Left lung (tissue), 10 donors: ENCODE results near the gene ARSI. TPM values are rescaled to one million over a fixed set of nuclear protein-coding genes. Genes with fewer than 3 reads are reported as not detected.

Source experiments
- ATAC-seq: fragments of 200-7000 bp; cut with Tn5 transposase; one replicate; pipeline ENCODE4 v1.9.1; 2020; ENCODE audit warnings: moderate library complexity
- DNase-seq, 4 donors: peaks; one replicate each; pipeline ENCODE4 v3.0.0-alpha.2; 2013 to 2020
- H3K27ac ChIP-seq, 2 donors: fragments of 200-600 bp; sonication (generic) in 1 of 2; one replicate each; pipeline versions ENCODE4 v1.5.0 to v1.8.0; 2020 to 2021
- H3K27me3 ChIP-seq, 2 donors: fragments of 200-600 bp; sonication (generic) in 1 of 2; one replicate each; pipeline versions ENCODE4 v1.5.0 to v1.8.0; 2020 to 2021
- H3K36me3 ChIP-seq, 2 donors: fragments of 200-600 bp; sonication (generic) in 1 of 2; one replicate each; pipeline versions ENCODE4 v1.5.0 to v1.8.0; 2020 to 2021
- H3K4me1 ChIP-seq, 2 donors: fragments of 200-600 bp; one replicate each; pipeline ENCODE4 v1.8.0; 2021
- H3K4me3 ChIP-seq, 2 donors: fragments of 200-600 bp; sonication (generic) in 1 of 2; one replicate each; pipeline versions ENCODE4 v1.5.0 to v1.8.0; 2020 to 2021; ENCODE audit warnings: mild to moderate bottlenecking in 1 of 2
- H3K9me3 ChIP-seq, 2 donors: fragments of 200-600 bp; sonication (generic) in 1 of 2; one replicate each; pipeline versions ENCODE4 v1.5.0 to v1.8.0; 2020 to 2021
- CTCF ChIP-seq, 2 donors: fragments of 200-600 bp; sonication (generic) in 1 of 2; IDR thresholded peaks; one replicate each; pipeline versions ENCODE4 v1.5.0 to v1.8.0; 2021; ENCODE audit warnings: antibody characterized with exemption in 2 of 2
- intact Hi-C, 2 donors: fragments of 100-400 bp; cut with DNase I; formaldehyde crosslinking; loops; one replicate each; pipeline versions ENCODE4 v1.11.2 to v1.14.2; 2022
- polyA plus RNA-seq, 6 donors: library from polyadenylated mRNA; unstranded; fragments of 120-200 nt; gene quantifications; one replicate each; pipeline ENCODE4 v1.2.1, GENCODE V29; 2013; ENCODE audit not compliant: insufficient read length in 6 of 6
- total RNA-seq, 2 donors: library from RNA; stranded (reverse); fragmentation: NEBNext Ultra II Directional; extraction: Animal tissue kit (Norgen Biotek cat#: 25700); gene quantifications; one replicate each; pipeline ENCODE4 v1.2.1, GENCODE V29; 2021
- donor health status: DM: no; HTN: yes; CAD: no.
- donor health status: DM: no; HTN: no; CAD: no.

The ARSI gene
- total and polyA plus RNA-seq, 8 donors, result 6.6 to 31.8 (median 21.5) TPM

DNA sequence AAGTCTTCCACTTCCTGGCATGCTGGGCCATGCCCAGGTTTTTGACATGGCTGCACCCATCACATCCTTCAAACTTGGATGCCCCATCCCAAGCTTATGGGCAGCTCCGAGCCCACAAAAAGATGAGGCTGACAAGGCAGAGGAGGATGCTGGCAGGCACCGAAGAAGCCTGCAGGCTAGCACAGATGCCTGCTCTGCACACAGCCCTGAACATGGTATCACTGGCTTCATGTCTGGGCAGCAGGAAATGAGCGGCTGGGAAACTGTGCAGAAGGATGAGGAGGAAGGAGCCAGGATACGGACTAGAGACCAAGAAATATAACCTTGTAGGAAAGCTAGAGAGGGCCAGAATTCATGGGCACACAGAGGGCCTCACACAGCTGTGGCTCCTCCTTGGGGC, 27.9 kb downstream of the ARSI start:
- H3K4me3 ChIP-seq, result no peak overlapping the region
- DNase-seq, result no peak
- intact Hi-C loops, result no loop called here
- H3K27ac ChIP-seq, result no peak overlapping the region
- H3K9me3 ChIP-seq, result no peaks in the 10 kb centered on the region
- TF ChIP-seq CTCF (IDR thresholded peaks at IDR 0.05), result no peak
- no peak for ATAC-seq
- no peaks in the 10 kb centered on the region for H3K36me3 ChIP-seq
- no peaks in the 10 kb centered on the region for H3K4me1 ChIP-seq
- H3K27me3 ChIP-seq, result peaks cover 0 to 11% of the 10 kb centered on the region in 2 donors

DNA sequence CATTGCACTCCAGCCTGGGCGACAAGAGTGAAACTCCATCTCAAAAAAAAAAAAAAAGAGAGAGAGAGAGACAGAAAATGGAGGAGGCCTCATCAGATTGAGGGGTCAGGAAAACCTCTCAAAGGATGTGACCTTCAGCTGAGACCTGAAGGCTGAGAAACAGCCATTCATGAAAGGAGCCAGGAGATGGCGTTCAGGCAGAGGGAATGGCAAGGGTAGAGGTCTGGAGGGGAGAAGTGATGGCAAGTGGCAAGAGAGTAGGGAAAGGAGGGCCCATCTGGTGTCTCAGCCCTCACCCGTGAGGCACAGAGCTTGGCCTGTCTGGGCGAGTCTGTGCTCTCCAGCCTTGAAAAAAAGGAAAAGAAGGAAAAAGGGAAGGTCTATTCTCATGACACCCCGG, 30.2 kb downstream of the ARSI start:
- no peak for TF ChIP-seq CTCF (IDR thresholded peaks at IDR 0.05)
- Histone ChIP-seq H3K4me3 (no peak overlapping the region), H3K27me3 (no peaks in the 10 kb centered on the region), H3K27ac (no peak overlapping the region), H3K36me3 (no peaks in the 10 kb centered on the region), H3K4me1 (no peaks in the 10 kb centered on the region), H3K9me3 (no peaks in the 10 kb centered on the region)
- intact Hi-C loops, result no loop called here
- ATAC-seq (no peak), DNase-seq (peak in 1 of 4 donors; percentile 37)

DNA sequence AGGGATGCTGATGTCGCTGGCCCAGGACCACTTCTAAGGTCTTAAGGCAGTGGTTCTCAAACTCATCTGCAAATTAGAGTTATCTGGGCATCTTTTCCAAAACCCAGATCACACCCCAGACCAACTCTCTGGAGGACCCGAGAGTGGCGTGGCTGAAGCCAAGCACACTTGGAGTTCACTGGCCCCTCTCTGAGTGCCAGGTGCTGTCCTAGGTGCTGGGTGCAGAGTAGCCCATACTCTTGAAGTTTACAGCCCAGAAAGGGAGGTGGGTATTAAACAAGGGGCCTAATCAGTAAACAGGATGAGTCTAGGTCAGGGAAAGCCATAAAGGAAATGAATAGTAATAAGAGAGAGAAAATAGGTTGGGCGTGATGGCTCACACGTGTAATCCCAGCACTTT, 30.8 kb downstream of the ARSI start:
- no peak for TF ChIP-seq CTCF (IDR thresholded peaks at IDR 0.05)
- Histone ChIP-seq H3K9me3 (no peaks in the 10 kb centered on the region), H3K36me3 (no peaks in the 10 kb centered on the region), H3K27me3 (no peaks in the 10 kb centered on the region), H3K4me3 (no peak overlapping the region), H3K4me1 (no peaks in the 10 kb centered on the region), H3K27ac (no peak overlapping the region)
- intact Hi-C loops, result no loop called here
- ATAC-seq, result no peak
- DNase-seq, result no peak

DNA sequence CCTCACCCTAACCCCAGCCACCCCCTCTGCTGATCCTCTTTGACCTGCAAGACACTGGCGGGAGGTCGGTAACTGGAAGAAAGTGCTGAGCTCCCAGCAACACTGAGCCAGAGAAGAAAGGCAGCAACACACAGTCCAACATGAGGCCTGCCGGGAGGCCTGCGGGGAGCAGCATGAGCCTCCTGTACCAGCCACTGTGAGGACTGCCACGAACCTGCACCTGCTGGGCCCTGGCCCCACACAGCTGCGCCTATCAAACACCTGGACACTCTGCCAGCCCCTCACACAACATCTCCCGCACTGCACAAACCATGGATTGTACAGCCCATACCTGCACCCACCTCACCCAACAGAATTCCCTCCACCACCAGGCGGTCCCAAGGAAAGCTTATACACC, 31.4 kb downstream of the ARSI start:
- Histone ChIP-seq H3K27me3 (no peaks in the 10 kb centered on the region), H3K4me1 (no peaks in the 10 kb centered on the region), H3K9me3 (no peaks in the 10 kb centered on the region), H3K4me3 (no peak overlapping the region), H3K36me3 (no peaks in the 10 kb centered on the region), H3K27ac (no peak overlapping the region)
- TF ChIP-seq CTCF (IDR thresholded peaks at IDR 0.05), result no peak
- DNase-seq (no peak), ATAC-seq (no peak)
- intact Hi-C loops, result no loop called here

GRCh38 chr5:150270541-150271295, 32.0 kb downstream of the ARSI start:
- intact Hi-C loops, result no loop called here
- H3K36me3 ChIP-seq, result no peaks in the 10 kb centered on the region
- no peaks in the 10 kb centered on the region for H3K9me3 ChIP-seq
- ATAC-seq (no peak), DNase-seq (no peak)
- H3K4me3 ChIP-seq, result no peak overlapping the region
- H3K27me3 ChIP-seq, result no peaks in the 10 kb centered on the region
- H3K4me1 ChIP-seq, result no peaks in the 10 kb centered on the region
- no peak for TF ChIP-seq CTCF (IDR thresholded peaks at IDR 0.05)
- no peak overlapping the region for H3K27ac ChIP-seq
